Measurements from ENCODE around the gene COL24A1. TPM values are rescaled to one million over a fixed set of nuclear protein-coding genes. Genes with fewer than 3 reads are reported as not detected.

COL24A1 gene
- total RNA-seq, 1 experiment from 2014 or later = 0.35 TPM

GRCh38 chr1:85816606-85817005, 340.0 kb downstream of the COL24A1 start:
- Histone ChIP-seq H2BK120ac (ENCODE audit: low read depth, low read length, poor library complexity, severe bottlenecking) (no peak overlapping the region), H2BK12ac (ENCODE audit: insufficient read length, low read depth, low read length) (no peak overlapping the region), H3K4ac (ENCODE audit: low read depth, low read length) (no peak overlapping the region), H3K27me3 (ENCODE audit: insufficient read depth, low read length) (no peaks in the 10 kb centered on the region), H2BK15ac (ENCODE audit: low read depth, low read length) (no peak overlapping the region), H4K20me1 (ENCODE audit: control insufficient read depth, insufficient read depth, insufficient read length) (no peaks in the 10 kb centered on the region), H3T11ph (ENCODE audit: low read length) (no peak overlapping the region), H3K23ac (ENCODE audit: insufficient read length, low read depth, low read length) (no peak overlapping the region), H3K4me1 (ENCODE audit: insufficient read depth, low read length) (no peaks in the 10 kb centered on the region), H4K91ac (ENCODE audit: insufficient read length, low read depth, low read length) (no peak overlapping the region), H3K23me2 (ENCODE audit: insufficient read length, low read depth, low read length, poor library complexity, severe bottlenecking) (no peaks in the 10 kb centered on the region), H3K14ac (ENCODE audit: insufficient read depth, low read length) (no peak overlapping the region), H4K8ac (replicated peaks; ENCODE audit: insufficient read length, low read depth, low read length) (no peak overlapping the region), H3K18ac (ENCODE audit: insufficient read length, low read depth, low read length) (no peak overlapping the region), H2AK5ac (ENCODE audit: insufficient read length, low read length) (no peak overlapping the region), H2BK20ac (ENCODE audit: low read depth, low read length, poor library complexity, severe bottlenecking) (no peak overlapping the region), H3K9me3 (ENCODE audit: control insufficient read depth, low read depth, low read length) (no peaks in the 10 kb centered on the region), H3K79me2 (ENCODE audit: insufficient read depth, low read length) (no peaks in the 10 kb centered on the region), H4K5ac (ENCODE audit: insufficient read length, low read depth, low read length) (no peak overlapping the region), H3K79me1 (ENCODE audit: insufficient read depth, low read depth, low read length, poor library complexity, severe bottlenecking) (no peaks in the 10 kb centered on the region), H3K9ac (ENCODE audit: extremely low read depth, insufficient read length, low read length) (no peak overlapping the region), H3K27ac (ENCODE audit: insufficient read length, low read depth, low read length) (no peak overlapping the region), H2AFZ (ENCODE audit: low read length) (no peak overlapping the region), H3K56ac (ENCODE audit: insufficient read length, low read depth, low read length) (no peak overlapping the region), H2BK5ac (ENCODE audit: insufficient read length, low read length) (no peak overlapping the region), H3K4me2 (ENCODE audit: insufficient read depth, insufficient read length, low read length) (no peak overlapping the region)
- peaks cover 20 to 21% of the 10 kb centered on the region in 2 experiments for H3K4me1 Mint-ChIP-seq
- no peak overlapping the region for H3K27ac Mint-ChIP-seq
- no peak overlapping the region for H3K4me3 Mint-ChIP-seq
- no peaks in the 10 kb centered on the region for H3K9me3 Mint-ChIP-seq
- TF ChIP-seq CTCF (conservative IDR thresholded peaks at IDR 0.05) = no peak
- no peak for DNase-seq
- no CpG with 5 or more reads among the region's 1 CpG for WGBS (ENCODE audit: extremely low coverage, insufficient read length, low lambda C conversion rate)
- H3K27me3 Mint-ChIP-seq (ENCODE audit: low read depth) = no peaks in the 10 kb centered on the region
- no peaks in the 10 kb centered on the region for H3K36me3 Mint-ChIP-seq (ENCODE audit: insufficient read depth in 1 of 3, low read depth in 3 of 3)
